GM21717 (cell line): Measurements from ENCODE around the gene NSMF.

Experiments
- ATAC-seq: cut with Tn5 transposase; IDR thresholded peaks from one replicate; pipeline ENCODE4 v1.9.1; 2021; ENCODE audit warnings: mild to moderate bottlenecking, moderate library complexity; ENCODE audit not compliant: unreplicated experiment

The NSMF gene, protein sequence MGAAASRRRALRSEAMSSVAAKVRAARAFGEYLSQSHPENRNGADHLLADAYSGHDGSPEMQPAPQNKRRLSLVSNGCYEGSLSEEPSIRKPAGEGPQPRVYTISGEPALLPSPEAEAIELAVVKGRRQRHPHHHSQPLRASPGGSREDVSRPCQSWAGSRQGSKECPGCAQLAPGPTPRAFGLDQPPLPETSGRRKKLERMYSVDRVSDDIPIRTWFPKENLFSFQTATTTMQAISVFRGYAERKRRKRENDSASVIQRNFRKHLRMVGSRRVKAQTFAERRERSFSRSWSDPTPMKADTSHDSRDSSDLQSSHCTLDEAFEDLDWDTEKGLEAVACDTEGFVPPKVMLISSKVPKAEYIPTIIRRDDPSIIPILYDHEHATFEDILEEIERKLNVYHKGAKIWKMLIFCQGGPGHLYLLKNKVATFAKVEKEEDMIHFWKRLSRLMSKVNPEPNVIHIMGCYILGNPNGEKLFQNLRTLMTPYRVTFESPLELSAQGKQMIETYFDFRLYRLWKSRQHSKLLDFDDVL

GRCh38 chr9:137459152-137459600 lies at the start of gene NSMF:
Gene NSMF (minus strand): TSS chr9:137459334. CDS start chr9:137459102, 232 bp downstream.
- peak; percentile 47 for ATAC-seq

- ATAC-seq: no peak
These were observed 47.6 kb upstream of the NSMF start for GRCh38 chr9:137506702-137507171.

DNA sequence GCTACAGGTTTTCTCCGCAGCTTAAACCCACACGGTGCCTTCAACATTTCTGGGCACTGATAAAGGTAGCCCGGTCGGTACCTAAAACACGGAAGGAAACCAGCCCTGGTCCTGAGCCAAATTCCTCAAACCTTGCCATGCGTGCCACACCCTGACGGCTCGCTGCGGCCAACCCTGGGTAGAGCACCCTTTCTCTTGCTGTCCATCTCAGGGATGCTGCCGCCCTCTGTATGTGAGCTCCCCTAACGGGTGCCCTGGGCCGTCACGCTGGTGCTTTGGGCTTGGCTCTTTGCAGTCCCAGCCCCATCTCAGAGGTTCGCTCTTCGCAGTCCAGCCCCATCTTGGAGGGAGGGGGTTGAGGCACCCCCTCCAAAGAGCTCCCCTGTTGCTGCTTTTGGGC lies 47.1 kb upstream of the NSMF start:
- ATAC-seq: no peak

DNA sequence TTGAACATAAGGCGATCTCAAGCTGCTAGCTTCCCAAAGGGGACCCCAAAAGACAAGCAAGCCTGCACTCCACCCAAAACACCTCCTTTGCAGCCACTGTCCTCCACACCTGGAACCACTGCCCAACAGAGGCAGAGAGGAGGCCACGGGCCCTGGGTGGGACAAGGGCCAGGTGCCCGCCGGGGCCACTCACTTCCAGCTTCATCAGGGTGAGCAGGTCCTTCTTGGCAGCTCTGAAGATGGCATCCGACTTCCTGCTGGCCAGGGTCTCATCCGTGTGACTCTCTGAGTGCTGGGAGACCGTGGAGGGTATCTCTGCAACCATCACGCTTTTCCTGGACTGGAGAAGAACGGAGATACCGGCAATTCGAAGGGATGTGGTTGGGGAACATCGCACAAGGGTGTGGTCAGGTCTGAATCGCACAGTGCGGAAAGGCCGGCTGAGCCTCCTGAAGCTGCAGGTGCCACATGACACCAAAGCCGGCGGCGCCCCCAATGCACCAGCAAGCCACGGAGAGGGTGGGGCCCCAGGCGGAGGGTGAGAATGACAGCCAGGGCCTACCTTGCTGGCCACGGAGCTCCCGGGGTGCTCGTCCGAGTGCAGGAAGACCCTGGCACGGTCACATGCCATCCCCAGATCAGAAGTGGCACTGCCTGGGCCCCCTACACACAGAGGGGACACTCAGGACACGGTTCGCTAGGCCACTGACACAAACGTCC lies 46.4 kb upstream of the NSMF start:
- ATAC-seq: no peak

DNA sequence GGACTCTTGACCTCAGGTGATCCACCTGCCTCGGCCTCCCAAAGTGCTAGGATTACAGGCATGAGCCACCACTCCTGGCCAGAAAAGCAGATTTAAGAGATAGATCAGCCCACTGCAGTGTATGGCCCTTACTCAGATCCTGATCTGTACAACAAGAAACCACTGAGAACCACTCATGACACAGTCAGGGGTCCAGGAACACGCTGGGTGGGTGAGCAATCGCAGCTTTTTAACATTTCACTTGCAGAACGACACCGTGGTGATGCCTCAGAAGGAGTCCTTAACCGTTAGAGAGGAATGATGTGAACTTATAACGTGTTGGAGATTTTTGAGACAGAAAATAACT lies 45.3 kb upstream of the NSMF start:
- ATAC-seq: no peak

DNA sequence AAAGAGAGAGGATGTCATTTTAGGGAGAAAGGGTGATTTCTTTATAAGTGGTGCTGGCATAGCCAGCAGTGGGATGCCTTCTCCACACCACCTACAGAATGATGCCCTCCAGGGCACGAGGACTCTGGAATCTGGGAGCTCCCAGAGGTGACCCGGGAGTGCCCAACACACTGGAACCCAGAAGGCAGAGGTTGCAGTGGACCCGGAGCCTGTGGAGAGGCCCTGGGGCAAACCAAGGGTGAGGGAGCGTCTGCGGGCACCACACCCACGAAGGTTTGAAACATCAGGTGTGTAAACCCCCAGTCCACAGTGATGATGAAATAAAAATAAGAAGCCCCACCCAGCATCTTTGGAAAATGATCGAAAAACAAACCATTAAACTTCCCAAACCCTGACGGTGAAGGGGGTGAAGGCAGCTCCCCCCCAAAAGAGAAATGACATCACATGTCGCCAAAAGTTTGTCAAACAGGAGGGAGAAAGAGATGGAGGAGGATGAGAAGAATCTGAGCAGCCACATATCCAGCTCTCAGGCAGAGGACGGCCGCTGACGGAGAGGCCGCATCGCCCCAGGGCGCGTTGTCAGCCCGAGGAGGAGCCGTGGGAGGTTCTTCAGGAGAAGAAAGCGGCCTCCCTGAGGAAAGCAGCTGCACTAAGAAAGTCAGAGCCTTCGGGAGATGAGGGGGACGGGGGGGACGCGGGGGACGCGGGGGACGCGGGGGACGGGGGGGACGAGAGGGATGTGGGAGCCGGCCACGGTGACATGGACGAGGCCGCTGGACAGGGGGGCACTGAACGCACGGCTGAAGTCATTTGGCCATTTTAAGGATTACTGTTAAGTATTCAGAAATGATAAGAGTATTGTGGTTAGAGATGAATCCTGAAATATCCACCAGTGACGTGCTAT lies 43.1 kb upstream of the NSMF start:
- ATAC-seq: no peak

DNA sequence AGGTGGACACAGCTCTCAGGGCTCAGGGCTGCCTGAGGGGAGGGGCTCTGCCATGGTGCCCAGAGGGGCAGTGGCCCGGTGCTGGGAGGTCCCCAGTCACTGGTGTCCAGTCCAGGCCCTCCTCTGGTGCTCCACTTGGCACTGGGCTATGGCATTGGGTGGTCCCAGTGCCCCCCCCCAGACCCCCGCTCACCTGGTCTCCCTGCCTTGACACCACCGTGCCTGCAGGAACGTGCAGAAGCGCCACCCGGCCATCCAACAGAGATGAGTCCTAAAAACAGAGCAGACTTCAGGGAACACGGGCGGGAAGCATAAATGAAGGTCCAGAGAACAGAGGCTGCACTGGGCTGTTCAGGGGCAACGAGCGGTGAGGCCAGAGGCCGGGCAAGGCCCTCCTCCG lies 42.3 kb upstream of the NSMF start:
- no peak for ATAC-seq

DNA sequence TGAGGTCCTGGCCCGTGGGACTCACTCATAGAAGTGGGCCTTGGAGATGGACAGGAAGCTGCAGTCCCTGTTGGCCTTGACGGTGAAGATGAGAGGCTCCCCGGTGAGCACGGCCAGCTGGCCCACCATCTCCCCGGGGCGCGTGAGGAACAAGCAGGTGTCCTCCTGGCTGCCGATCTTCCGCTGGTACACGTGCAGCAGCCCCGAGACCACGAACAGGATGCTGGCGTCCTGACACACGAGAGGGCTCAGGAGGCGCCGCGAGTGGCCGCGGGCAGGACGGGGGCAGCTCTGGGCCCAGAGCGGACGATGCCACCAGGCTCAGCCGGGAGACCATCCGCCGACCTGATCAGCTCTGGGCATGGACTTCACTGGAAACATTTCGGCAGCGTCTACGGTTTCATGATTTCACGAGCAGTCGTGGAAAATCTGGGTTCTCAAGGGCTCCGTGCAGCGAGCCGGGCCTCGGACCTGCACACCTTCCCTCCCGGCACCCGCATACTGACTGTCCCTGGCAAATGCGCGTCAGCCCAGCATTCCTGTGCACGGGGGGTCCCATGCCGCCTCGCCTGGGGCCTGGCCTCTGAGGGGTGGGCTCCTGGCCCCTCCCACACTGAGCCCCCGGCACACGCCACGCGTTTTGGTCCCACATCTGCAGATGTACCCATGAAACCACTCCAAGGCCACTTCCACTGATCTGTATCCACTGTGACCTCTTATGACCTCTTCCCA lies 41.7 kb upstream of the NSMF start:
- ATAC-seq: no peak

DNA sequence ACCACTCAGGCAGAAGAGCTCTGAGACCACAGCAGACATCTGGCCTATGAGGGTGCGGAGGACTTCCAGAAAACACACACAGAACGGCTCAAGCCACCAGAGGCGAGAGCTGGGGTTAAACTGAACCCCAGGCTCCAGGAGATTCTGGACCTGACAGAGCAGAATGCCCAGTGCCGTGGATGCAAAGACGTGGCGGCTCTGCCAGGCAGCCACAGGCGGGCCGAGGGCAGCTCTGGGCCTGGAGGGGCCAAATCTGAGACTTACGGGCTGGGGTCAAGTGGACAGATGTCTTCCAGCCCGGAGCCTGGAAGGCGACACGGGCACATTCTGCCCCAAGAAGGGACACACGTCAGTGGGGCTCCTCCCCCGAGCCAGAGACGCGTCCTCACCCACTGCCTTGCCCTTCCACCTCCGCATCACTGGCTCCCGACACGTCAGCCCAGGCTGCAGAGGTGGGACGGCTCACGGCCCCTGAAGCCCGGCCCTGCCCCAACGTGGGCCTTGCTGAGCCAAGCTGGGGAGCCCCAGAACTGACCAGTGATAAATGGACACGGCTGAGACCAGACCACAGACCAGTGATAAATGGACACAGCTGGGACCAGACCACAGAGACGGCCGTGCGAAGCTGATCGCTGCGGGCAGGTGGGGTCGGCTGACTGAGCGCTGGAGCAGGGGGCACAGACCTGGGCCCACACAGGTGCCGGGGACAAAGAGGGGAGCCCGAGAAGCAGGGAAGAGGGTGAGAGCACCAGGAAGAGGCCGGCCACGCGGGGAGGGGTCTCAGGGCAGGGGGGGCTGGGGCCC lies 40.9 kb upstream of the NSMF start:
- ATAC-seq: no peak

DNA sequence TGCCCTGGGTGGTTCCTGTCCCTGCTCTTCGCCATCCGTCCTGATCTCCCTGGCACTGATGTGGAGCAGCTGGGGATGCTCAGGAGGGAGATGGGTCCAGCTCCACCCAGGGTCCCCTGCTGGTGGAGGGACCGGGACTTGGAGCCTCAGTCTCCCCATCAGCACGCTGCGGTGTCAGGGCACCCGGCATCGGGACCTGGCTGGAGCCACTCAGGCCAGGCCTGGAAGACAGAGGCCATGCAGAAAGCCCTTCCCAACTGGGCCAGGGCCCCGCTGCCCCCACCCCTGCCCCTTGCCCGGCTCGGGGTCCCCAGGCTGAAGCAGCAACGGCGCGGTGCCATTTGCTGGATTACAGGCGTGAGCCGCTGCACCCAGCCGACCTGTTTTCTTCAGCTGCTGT lies 40.3 kb upstream of the NSMF start:
- ATAC-seq: no peak

- no peak for ATAC-seq
These were observed 39.6 kb upstream of the NSMF start for GRCh38 chr9:137498720-137499150.

DNA sequence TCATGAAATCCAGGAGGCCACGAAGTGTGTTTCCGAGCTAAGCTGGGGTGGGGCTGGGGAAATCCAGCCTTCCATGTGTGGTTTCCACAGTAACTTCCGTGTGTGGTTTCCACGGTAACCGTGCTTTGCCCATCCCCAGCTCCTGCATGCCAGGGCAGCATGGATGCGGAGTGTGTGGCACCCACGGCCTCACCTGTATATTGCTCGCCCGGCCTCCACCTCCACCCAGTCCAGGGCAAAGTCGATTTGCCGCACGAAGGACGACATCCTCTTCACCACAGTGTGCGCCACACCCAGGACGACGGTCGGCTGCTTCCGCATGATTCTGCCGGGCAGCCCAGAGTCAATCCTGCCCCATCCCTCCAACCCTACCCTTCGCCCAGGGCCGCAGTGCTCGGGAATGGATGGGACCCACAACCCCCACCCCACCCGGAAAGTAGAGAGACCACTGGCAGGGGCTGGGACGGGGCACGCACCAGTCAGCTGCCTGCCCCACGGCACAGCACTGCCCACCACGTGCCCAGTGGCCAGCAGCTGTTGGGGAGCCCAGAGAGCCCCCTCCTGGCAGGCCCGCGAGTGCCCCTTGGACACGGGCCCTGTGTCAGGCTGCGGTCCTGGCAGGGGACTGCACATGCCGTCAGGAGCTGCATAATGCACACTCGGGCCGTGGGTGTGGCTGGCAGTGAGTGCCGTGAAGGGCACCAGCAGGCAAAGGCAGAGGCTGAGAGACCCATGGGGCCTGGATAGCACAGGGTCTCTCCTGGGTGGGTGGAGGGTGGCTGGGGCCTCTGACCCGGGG lies 39.0 kb upstream of the NSMF start:
- no peak for ATAC-seq

- ATAC-seq: no peak
These were observed 37.7 kb upstream of the NSMF start for GRCh38 chr9:137496601-137497375.

DNA sequence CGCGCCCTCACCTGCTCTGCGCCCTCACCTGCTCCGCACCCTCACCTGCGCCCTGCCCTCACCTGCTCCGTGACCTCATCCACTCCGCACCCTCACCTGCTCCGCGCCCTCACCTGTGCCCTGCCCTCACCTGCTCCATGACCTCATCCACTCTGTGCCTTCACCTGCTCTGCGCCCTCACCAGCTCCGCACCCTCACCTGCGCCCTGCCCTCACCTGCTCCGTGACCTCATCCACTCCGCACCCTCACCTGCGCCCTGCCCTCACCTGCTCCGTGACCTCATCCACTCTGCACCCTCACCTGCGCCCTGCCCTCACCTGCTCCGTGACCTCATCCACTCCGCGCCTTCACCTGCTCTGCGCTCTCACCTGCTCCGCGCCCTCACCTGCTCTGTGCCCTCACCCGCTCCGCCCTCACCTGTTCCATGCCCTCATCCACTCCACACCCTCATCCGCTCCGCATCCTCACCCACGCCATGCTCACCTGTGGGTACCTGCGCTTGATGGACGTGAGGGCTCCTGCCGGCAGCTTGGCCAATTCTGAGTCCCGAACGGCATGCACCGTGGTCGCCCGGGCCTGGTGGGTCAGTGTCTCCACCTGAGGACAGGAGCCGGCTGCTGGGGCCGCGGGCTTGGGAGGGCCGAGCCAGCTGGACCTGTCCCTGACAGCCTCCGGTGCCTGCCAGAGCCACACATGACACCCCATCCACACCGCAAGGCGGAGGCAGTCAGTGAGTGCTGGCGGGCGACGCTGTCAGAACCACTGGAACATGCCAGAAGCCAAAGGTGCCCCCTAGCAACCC lies 35.6 kb upstream of the NSMF start:
- no peak for ATAC-seq

- ATAC-seq: no peak
These were observed 35.0 kb upstream of the NSMF start for GRCh38 chr9:137494104-137494544.

DNA sequence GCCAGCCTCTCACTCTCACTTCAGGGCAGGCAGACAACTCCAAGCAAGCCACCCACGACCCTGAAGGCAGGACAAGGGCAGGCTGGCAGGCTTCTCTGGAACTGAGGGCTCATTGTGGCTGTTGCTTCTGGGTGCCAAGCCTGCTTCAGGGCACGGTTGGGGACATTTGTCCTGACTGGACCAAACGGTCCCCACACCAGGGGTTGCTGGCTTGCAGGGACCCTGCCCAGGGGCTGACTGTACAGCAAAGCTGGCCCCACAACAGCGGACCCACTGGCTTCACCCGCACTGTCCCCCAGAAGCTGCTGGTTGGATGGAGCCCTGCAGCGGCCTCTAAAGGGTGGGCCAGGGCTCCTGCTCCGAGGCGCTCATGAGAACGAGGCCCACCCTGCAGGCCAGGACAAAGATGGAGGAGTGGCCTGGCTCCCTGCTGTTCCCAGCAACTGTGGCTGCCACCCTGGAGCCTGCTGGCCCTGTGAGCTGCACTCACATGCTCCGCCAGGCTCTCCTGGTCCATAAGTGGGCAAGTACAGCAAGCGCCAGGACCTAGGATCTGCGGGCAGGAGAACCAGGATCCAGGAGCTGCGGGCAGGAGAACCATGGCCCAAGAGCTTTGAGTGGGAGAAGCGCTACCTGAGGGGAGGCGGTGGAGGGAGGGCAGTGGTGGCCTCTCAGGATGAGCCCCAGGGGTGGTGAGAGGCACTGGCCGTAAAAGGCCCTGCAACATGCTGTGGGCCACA lies 34.4 kb upstream of the NSMF start:
- ATAC-seq: no peak
